GM23338 (cell line): ENCODE data around the gene TSPAN4.

ENCODE experiments used
- CREB1 ChIP-seq: fragments of 250-450 bp; sonication (Bioruptor Pico); IDR thresholded peaks from 2 replicates; pipeline ENCODE4 v1.5.0; 2020; ENCODE audit warnings: low read depth, mild to moderate bottlenecking, moderate library complexity
- EZH2 ChIP-seq: fragments of 200-600 bp; sonication (generic); IDR thresholded peaks from one replicate; pipeline ENCODE4 v1.8.0; 2017; ENCODE audit warnings: antibody characterized with exemption, mild to moderate bottlenecking, low read depth; ENCODE audit not compliant: unreplicated experiment
- EZH2phosphoT487 ChIP-seq: fragments of 200-600 bp; sonication (generic); IDR thresholded peaks from one replicate; pipeline ENCODE4 v1.8.1; 2018; ENCODE audit warnings: antibody characterized with exemption; ENCODE audit not compliant: unreplicated experiment
- JUNB ChIP-seq: IDR thresholded peaks from one replicate; pipeline ENCODE4 v1.6.1; 2016; ENCODE audit warnings: antibody characterized with exemption; ENCODE audit not compliant: unreplicated experiment
- NANOG ChIP-seq: IDR thresholded peaks from 2 replicates; pipeline ENCODE4 v1.6.1; 2016; ENCODE audit warnings: antibody characterized with exemption, borderline replicate concordance
- POLR2AphosphoS5 ChIP-seq: IDR thresholded peaks from 2 replicates; pipeline ENCODE4 v1.6.1; 2016; ENCODE audit warnings: antibody characterized with exemption, low read depth
- STAT1 ChIP-seq: IDR thresholded peaks from one replicate; pipeline ENCODE4 v1.6.1; 2016; ENCODE audit warnings: antibody characterized with exemption; ENCODE audit not compliant: unreplicated experiment
- ZNF114 ChIP-seq: fragments of 250-450 bp; sonication (Bioruptor Pico); IDR thresholded peaks from 2 replicates; pipeline ENCODE4 v1.5.0; 2020; ENCODE audit warnings: mild to moderate bottlenecking, moderate library complexity
- ZNF331 ChIP-seq: fragments of 250-450 bp; sonication (Bioruptor Pico); IDR thresholded peaks from 2 replicates; pipeline ENCODE4 v1.5.0; 2020; ENCODE audit warnings: low read depth, mild to moderate bottlenecking, moderate library complexity
- TF ChIP-seq, protein P1 (sequence below): IDR thresholded peaks from one replicate; pipeline ENCODE4 v1.6.1; 2018; ENCODE audit warnings: antibody characterized with exemption; ENCODE audit not compliant: unreplicated experiment
- TF ChIP-seq, protein P2 (sequence below), 2 experiments: fragments of 200-600 bp in 1 of 2; sonication (generic) in 1 of 2; conservative IDR thresholded peaks; 2 replicates each; pipeline versions ENCODE4 v1.5.1 to v1.6.1; 2016 to 2017; ENCODE audit warnings: antibody characterized with exemption in 2 of 2, low read depth in 2 of 2, mild to moderate bottlenecking in 2 of 2, moderate library complexity in 1 of 2
- TF ChIP-seq, protein P3 (sequence below): IDR thresholded peaks from 2 replicates; pipeline ENCODE4 v1.6.1; 2016; ENCODE audit warnings: antibody characterized with exemption

DNA sequence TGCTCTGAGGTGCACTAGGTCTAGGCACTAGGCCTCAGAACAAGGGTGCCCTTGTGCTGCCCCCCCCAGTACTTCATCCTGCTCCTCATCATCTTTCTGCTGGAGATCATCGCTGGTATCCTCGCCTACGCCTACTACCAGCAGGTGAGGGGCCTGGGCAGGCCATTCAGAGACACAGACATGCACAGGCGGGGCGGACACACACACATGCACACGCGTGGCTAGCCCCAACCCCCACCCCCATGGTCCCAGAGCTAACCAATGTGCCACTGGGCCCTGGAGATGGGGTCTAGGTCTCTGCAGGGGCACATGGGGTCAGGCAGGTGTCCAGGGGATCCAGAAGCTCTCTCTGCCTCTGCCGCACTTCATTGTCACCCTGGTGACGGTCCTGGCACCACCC, 6.0 kb upstream of the TSPAN4 start:
- TF ChIP-seq, protein P1, sequence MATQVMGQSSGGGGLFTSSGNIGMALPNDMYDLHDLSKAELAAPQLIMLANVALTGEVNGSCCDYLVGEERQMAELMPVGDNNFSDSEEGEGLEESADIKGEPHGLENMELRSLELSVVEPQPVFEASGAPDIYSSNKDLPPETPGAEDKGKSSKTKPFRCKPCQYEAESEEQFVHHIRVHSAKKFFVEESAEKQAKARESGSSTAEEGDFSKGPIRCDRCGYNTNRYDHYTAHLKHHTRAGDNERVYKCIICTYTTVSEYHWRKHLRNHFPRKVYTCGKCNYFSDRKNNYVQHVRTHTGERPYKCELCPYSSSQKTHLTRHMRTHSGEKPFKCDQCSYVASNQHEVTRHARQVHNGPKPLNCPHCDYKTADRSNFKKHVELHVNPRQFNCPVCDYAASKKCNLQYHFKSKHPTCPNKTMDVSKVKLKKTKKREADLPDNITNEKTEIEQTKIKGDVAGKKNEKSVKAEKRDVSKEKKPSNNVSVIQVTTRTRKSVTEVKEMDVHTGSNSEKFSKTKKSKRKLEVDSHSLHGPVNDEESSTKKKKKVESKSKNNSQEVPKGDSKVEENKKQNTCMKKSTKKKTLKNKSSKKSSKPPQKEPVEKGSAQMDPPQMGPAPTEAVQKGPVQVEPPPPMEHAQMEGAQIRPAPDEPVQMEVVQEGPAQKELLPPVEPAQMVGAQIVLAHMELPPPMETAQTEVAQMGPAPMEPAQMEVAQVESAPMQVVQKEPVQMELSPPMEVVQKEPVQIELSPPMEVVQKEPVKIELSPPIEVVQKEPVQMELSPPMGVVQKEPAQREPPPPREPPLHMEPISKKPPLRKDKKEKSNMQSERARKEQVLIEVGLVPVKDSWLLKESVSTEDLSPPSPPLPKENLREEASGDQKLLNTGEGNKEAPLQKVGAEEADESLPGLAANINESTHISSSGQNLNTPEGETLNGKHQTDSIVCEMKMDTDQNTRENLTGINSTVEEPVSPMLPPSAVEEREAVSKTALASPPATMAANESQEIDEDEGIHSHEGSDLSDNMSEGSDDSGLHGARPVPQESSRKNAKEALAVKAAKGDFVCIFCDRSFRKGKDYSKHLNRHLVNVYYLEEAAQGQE: no peak
- TF ChIP-seq, protein P2, sequence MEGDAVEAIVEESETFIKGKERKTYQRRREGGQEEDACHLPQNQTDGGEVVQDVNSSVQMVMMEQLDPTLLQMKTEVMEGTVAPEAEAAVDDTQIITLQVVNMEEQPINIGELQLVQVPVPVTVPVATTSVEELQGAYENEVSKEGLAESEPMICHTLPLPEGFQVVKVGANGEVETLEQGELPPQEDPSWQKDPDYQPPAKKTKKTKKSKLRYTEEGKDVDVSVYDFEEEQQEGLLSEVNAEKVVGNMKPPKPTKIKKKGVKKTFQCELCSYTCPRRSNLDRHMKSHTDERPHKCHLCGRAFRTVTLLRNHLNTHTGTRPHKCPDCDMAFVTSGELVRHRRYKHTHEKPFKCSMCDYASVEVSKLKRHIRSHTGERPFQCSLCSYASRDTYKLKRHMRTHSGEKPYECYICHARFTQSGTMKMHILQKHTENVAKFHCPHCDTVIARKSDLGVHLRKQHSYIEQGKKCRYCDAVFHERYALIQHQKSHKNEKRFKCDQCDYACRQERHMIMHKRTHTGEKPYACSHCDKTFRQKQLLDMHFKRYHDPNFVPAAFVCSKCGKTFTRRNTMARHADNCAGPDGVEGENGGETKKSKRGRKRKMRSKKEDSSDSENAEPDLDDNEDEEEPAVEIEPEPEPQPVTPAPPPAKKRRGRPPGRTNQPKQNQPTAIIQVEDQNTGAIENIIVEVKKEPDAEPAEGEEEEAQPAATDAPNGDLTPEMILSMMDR (conservative IDR thresholded peaks at IDR 0.05; ENCODE audit: low read depth in 2 of 2): no peak
- TF ChIP-seq EZH2: no peak
- TF ChIP-seq POLR2AphosphoS5: no peak
- TF ChIP-seq CREB1 (CRISPR knock-in tag): no peak
- TF ChIP-seq EZH2phosphoT487: no peak
- no peak for TF ChIP-seq ZNF331 (CRISPR knock-in tag)
- TF ChIP-seq ZNF114: no peak
- TF ChIP-seq, protein P3, sequence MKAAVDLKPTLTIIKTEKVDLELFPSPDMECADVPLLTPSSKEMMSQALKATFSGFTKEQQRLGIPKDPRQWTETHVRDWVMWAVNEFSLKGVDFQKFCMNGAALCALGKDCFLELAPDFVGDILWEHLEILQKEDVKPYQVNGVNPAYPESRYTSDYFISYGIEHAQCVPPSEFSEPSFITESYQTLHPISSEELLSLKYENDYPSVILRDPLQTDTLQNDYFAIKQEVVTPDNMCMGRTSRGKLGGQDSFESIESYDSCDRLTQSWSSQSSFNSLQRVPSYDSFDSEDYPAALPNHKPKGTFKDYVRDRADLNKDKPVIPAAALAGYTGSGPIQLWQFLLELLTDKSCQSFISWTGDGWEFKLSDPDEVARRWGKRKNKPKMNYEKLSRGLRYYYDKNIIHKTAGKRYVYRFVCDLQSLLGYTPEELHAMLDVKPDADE: no peak
- no peak for TF ChIP-seq JUNB
- no peak for TF ChIP-seq NANOG
- TF ChIP-seq STAT1: no peak
